ENCODE measurements around the gene POLRMT. TPM values are rescaled to one million over a fixed set of nuclear protein-coding genes. Genes with fewer than 3 reads are reported as not detected.

The POLRMT gene
- total and polyA plus RNA-seq, 2 donors (not counting 1 experiment from before 2014, with no cell fraction given), result 7.3 to 21.5 TPM

DNA sequence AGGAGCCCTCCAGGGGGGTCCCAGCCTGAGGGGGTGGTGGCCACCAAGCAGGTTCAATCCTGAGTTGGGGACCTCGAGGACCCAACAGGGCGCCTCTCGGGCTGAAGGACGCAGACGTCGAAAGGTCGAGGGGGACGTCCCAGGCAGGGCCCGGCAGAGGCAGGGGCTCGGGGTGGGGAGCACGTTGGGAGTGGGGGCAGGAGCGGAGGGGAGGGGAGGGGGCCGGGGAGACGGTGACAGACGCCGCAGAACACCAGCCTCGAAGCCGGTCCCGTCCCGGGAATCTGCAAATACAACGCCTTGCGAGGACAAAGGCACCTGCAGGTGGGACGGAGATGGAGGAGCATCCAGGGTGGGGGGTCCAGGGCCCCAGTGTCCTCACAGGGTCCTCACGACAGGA, 10.4 kb upstream of the POLRMT start:
- H2AFZ ChIP-seq (ENCODE audit: low read length), result no peak overlapping the region
- H3K36me3 ChIP-seq (ENCODE audit: control insufficient read depth, insufficient read depth, low read length), result peaks cover 14% of the 10 kb centered on the region
- no peaks in the 10 kb centered on the region for H3K79me2 ChIP-seq (ENCODE audit: control insufficient read depth, insufficient read depth, low read length)
- no peak overlapping the region for H3K27ac ChIP-seq (ENCODE audit: insufficient read depth, low read length)
- no peak for TF ChIP-seq EZH2 (IDR thresholded peaks at IDR 0.05; ENCODE audit: low read length, missing control alignments)
- TF ChIP-seq, protein P1, sequence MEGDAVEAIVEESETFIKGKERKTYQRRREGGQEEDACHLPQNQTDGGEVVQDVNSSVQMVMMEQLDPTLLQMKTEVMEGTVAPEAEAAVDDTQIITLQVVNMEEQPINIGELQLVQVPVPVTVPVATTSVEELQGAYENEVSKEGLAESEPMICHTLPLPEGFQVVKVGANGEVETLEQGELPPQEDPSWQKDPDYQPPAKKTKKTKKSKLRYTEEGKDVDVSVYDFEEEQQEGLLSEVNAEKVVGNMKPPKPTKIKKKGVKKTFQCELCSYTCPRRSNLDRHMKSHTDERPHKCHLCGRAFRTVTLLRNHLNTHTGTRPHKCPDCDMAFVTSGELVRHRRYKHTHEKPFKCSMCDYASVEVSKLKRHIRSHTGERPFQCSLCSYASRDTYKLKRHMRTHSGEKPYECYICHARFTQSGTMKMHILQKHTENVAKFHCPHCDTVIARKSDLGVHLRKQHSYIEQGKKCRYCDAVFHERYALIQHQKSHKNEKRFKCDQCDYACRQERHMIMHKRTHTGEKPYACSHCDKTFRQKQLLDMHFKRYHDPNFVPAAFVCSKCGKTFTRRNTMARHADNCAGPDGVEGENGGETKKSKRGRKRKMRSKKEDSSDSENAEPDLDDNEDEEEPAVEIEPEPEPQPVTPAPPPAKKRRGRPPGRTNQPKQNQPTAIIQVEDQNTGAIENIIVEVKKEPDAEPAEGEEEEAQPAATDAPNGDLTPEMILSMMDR (conservative IDR thresholded peaks at IDR 0.05 in 1 of 2, IDR thresholded peaks at IDR 0.05 in 1 of 2; ENCODE audit: low read depth in 1 of 2, low read length in 2 of 2), result no peak
- no peak overlapping the region for H3K4me2 ChIP-seq (ENCODE audit: extremely low read depth, insufficient read depth, low read length)
- H3K4me1 ChIP-seq (ENCODE audit: control insufficient read depth, extremely low read depth, insufficient read depth, low read length), result peaks cover 4% of the 10 kb centered on the region
- no peak for DNase-seq (ENCODE audit: low read depth in 2 of 2)
- no peak overlapping the region for H3K9ac ChIP-seq (ENCODE audit: insufficient read depth, low read length)
- H3K27me3 ChIP-seq (ENCODE audit: control insufficient read depth, insufficient read depth, low read length), result no peaks in the 10 kb centered on the region
- no peaks in the 10 kb centered on the region for H4K20me1 ChIP-seq (ENCODE audit: control insufficient read depth, extremely low read depth, insufficient read depth, low read length)
- no peak overlapping the region for H3K4me3 ChIP-seq (replicated peaks in 1 of 4; ENCODE audit: control extremely low read depth in 1 of 4, insufficient read depth in 1 of 4, low read depth in 3 of 4, low read length in 4 of 4)
- no peaks in the 10 kb centered on the region for H3K9me3 ChIP-seq (ENCODE audit: control insufficient read depth, insufficient read depth, low read depth, low read length)

DNA sequence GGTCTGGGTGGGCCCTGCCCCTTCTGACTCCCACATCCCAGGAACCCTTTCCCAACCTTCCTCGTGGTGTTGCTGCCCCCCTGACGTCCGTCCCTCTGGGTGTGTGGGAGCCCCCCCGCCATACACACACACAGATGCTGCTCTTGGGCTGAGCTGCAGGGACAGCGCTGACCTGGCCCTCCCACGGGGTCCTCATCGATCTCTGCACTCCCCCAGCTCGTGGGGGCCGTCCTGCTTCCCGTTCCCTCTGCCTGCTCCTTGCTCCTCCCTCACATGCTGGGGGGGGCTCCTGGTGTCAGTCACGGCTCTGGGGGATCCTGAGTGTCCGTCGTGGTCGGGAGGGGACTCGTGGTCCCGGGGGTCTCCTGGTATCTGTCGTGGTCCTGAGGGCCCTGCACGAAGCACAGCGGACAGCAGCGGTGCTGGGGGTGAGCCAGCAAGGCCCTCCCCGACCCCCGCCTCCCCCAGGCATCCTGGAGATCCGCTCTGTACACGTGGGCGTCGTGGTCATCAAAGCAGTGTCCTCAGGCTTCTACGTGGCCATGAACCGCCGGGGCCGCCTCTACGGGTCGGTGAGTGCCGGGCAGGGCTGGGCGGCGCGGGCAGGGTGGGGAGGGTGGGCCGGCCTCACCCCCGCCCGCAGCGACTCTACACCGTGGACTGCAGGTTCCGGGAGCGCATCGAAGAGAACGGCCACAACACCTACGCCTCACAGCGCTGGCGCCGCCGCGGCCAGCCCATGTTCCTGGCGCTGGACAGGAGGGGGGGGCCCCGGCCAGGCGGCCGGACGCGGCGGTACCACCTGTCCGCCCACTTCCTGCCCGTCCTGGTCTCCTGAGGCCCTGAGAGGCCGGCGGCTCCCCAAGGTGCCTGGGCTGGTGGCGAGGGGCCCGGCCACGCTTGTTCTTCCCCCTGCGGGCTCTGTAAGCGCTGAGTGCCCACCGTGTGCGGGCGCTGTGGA, 9.7 kb upstream of the POLRMT start:
- no peak overlapping the region for H3K27ac ChIP-seq (ENCODE audit: insufficient read depth, low read length)
- H3K27me3 ChIP-seq (ENCODE audit: control insufficient read depth, insufficient read depth, low read length), result no peaks in the 10 kb centered on the region
- H3K9ac ChIP-seq (ENCODE audit: insufficient read depth, low read length), result no peak overlapping the region
- no peaks in the 10 kb centered on the region for H3K9me3 ChIP-seq (ENCODE audit: control insufficient read depth, insufficient read depth, low read depth, low read length)
- peaks cover 13% of the 10 kb centered on the region for H3K36me3 ChIP-seq (ENCODE audit: control insufficient read depth, insufficient read depth, low read length)
- H3K79me2 ChIP-seq (ENCODE audit: control insufficient read depth, insufficient read depth, low read length), result no peaks in the 10 kb centered on the region
- no peaks in the 10 kb centered on the region for H4K20me1 ChIP-seq (ENCODE audit: control insufficient read depth, extremely low read depth, insufficient read depth, low read length)
- no peak overlapping the region for H3K4me2 ChIP-seq (ENCODE audit: extremely low read depth, insufficient read depth, low read length)
- no peak for DNase-seq (ENCODE audit: low read depth in 2 of 2)
- no peak overlapping the region for H3K4me3 ChIP-seq (replicated peaks in 1 of 4; ENCODE audit: control extremely low read depth in 1 of 4, insufficient read depth in 1 of 4, low read depth in 3 of 4, low read length in 4 of 4)
- H3K4me1 ChIP-seq (ENCODE audit: control insufficient read depth, extremely low read depth, insufficient read depth, low read length), result peaks cover 4% of the 10 kb centered on the region
- no peak overlapping the region for H2AFZ ChIP-seq (ENCODE audit: low read length)
- no peak for TF ChIP-seq EZH2 (IDR thresholded peaks at IDR 0.05; ENCODE audit: low read length, missing control alignments)
- TF ChIP-seq, protein P1 (conservative IDR thresholded peaks at IDR 0.05 in 1 of 2, IDR thresholded peaks at IDR 0.05 in 1 of 2; ENCODE audit: low read depth in 1 of 2, low read length in 2 of 2), result no peak

DNA sequence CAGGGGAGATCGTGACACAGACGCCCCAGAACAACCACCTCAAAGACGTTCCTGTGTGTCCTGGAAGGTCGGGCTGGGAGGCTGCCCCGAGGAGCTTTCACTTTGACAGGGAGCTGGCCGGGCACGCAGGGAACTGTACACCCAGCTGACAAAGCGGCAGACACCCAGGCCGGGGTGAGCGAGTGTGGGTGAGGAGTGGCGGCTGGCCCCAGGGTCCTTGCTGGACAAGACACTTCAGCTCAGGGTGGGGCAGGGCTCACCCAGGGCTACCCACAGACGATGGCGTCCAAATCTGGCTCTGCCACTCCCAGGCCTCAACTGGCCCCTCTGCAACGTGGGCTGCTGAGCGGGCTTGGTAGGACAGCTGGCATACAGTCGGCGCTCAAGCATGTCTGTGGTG, 8.4 kb upstream of the POLRMT start:
- Histone ChIP-seq H3K4me1 (ENCODE audit: control insufficient read depth, extremely low read depth, insufficient read depth, low read length) (peaks cover 4% of the 10 kb centered on the region), H2AFZ (ENCODE audit: low read length) (no peak overlapping the region), H3K4me3 (replicated peaks in 1 of 4; ENCODE audit: control extremely low read depth in 1 of 4, insufficient read depth in 1 of 4, low read depth in 3 of 4, low read length in 4 of 4) (no peak overlapping the region), H3K27me3 (ENCODE audit: control insufficient read depth, insufficient read depth, low read length) (no peaks in the 10 kb centered on the region), H3K4me2 (ENCODE audit: extremely low read depth, insufficient read depth, low read length) (no peak overlapping the region), H3K79me2 (ENCODE audit: control insufficient read depth, insufficient read depth, low read length) (no peaks in the 10 kb centered on the region), H4K20me1 (ENCODE audit: control insufficient read depth, extremely low read depth, insufficient read depth, low read length) (no peaks in the 10 kb centered on the region), H3K27ac (ENCODE audit: insufficient read depth, low read length) (no peak overlapping the region), H3K9ac (ENCODE audit: insufficient read depth, low read length) (no peak overlapping the region), H3K36me3 (ENCODE audit: control insufficient read depth, insufficient read depth, low read length) (peaks cover 9% of the 10 kb centered on the region), H3K9me3 (ENCODE audit: control insufficient read depth, insufficient read depth, low read depth, low read length) (no peaks in the 10 kb centered on the region)
- no peak for DNase-seq (ENCODE audit: low read depth in 2 of 2)
- TF ChIP-seq EZH2 (IDR thresholded peaks at IDR 0.05; ENCODE audit: low read length, missing control alignments), result no peak
- TF ChIP-seq, protein P1 (conservative IDR thresholded peaks at IDR 0.05 in 1 of 2, IDR thresholded peaks at IDR 0.05 in 1 of 2; ENCODE audit: low read depth in 1 of 2, low read length in 2 of 2), result no peak
